NCI-H345 treated with DMSO at 0.1 percent for 48 hours (cell line): ENCODE data around the gene GPS1.

Experiments
- DNase-seq: peaks from one replicate; lab custom pipeline; 2025; ENCODE audit not compliant: unreplicated experiment; lab: John Stamatoyannopoulos, UW

GPS1 gene

DNA sequence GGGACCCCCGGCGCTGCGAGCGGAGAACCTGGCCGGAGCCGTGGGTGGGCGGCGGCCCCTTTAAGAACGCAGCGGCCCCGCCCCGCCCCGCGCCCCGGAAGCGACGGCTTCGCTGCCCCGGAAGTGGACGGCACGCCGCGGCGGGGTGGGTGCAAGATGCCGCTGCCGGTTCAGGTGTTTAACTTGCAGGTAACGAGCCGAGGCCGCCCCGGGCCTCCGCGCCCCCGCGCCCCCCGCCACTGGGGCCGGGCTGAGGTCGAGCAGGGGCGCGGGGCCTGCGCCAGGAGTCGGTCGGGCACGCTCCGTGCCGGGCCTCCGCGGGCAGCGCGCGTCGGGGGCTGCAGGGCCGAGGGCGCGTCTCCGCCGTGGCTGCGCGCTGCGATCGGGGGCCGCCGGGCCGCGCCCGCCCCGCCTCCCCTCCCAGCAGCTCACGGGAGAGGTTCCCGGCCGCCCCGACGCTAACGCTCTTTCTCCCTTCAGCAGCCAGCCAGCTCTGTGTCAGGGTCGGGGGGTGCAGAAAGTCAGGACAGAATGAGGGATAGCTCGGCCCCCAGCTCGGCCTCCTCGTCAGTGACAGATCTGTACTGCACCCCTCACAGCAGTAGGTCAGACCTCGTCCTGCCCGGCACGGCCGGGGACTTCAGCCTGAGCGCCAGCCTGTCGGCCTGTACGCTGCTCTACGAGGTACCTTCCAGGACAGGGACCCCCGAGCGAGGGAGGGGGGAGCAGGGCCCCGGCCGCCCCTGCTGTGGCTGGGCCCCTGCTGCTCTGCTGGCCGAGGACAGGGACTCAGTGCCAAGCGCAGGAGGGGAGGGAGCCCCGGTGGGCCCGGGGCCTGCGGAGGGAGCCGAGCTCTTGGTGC lies at the start of gene GPS1, which contains the start of gene RFNG:
TSS of gene GPS1 (plus strand) at position 123 of the 862 bp plus-strand sequence. CDS start at position 157, 34 bp downstream.
TSS of gene RFNG (minus strand) at position 36 of the 862 bp plus-strand sequence. CDS start 45 bp downstream, outside the sequence.
- peak; percentile 74 for DNase-seq

DNA sequence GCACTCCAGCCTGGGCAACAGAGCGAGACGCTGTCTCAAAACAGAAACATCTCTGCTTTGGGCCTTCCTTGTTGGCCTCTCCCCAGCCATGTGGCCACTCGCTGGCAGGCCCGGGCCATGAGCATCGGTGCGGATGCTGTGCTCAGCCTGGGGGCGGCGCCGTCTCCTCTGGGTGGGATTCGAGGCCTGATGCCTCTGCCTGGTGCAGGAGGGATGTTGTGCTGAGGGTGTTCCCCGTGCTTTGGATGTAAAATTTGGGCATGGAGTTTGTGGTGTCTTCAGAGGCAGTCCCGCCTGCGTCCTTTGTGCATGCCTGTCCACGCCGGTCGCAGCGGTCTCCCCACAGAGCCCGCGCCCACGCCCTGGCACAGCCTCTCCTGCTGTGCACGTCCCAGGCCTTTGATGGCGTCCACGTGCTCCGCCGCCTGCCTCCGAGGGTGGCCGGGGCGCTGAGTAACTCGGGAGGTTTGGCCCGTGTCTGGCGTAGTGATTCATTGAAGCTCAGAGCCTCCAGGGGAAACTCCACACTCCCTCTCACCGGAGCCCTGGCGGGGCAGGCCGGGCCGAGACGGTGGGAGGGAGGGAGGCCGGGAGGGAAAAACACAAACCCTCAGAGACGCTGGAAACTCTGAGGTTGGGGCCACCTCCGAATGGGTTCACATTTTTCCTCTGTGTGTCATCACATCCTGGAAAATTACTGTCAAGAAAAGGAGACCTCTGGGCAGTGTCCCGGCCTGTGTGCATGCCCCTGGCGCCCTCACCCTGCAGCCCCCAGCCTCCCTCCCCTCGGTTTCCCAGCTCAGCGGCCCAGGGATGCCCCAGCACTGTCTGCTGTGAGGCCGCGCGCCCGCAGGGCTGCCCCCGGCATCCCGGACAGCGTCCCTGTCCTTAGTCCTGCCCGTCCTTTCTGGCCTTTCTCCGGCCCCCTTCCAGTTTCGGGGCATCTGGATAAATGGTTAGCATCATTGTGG lies 48.0 kb upstream of the GPS1 start:
- no peak for DNase-seq

DNA sequence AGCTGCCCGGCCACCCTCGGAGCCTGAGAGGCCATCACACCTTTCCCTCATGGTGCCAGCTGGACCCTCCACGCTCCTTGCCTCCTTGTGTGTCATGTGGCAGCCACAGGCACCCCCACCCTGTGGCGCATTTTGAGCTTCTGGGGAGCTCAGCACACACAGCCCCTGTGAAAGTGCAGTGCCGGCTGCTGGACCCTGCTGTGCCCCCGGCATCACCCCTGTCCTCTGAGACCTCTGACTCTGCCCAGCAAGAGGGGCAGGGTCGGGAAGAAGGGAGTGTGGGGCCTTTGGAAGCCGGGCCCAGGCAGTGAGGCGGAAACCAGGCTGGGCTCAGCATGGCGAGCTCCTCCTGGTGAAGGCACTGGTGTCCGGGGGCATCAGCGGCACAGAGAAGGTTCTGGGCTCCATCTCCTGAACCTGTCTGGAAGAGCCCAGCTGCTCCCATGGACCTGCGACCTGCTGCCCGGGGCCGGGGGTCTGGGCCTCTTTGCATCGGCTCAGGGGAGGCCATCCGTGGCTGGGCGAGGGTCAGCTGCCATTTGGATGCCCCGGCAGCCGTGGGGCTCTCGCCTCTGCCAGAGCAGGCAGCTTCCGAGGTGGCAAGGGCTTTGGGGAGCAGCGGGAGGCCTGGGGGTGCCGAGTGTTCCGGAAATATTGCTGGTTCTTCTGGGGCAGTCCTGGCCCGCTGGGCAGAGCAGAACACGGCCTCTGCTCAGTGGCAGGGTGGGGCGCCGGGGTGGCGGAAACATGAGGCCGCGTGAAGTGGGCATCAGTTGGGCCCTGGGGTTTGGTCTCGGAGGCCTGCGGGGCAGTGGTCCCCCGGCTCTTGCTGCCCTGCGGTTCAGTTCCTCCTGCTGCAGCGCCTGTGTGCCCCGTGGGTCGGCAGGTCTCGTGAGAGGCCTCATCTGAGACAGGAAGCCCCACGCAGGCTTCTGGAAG lies 46.9 kb upstream of the GPS1 start:
- DNase-seq, result no peak

DNA sequence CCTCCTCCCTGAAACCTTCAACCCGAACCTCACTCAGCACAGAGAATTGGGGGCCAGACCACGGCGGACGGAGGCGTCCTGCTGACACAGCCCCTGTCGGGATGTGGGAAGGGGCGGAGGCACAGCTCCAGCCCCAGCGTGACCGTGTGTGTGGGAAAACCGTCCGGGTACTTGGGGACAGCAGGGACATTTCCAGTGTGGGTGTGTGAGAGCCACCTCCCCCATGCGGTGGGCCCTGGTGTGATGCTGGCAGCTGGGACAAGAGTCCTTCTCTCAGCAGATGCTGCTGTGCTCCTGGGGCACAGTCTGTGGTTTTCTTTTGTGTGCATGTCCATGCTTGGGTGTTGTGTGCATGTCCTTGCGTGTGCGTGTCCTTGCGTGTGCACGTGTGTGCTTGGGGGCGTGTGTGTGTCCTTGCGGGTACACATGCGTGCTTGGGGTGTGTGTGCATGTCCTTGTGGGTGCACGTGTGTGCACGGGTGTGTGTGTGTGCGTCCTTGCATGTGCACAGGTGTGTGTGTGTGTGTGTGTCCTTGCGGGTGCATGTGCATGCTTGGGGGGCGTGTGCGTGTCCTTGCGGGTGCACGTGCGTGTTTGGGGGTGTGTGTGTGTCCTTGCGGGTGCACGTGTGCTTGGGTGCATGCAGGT lies 45.9 kb upstream of the GPS1 start:
- no peak for DNase-seq

DNA sequence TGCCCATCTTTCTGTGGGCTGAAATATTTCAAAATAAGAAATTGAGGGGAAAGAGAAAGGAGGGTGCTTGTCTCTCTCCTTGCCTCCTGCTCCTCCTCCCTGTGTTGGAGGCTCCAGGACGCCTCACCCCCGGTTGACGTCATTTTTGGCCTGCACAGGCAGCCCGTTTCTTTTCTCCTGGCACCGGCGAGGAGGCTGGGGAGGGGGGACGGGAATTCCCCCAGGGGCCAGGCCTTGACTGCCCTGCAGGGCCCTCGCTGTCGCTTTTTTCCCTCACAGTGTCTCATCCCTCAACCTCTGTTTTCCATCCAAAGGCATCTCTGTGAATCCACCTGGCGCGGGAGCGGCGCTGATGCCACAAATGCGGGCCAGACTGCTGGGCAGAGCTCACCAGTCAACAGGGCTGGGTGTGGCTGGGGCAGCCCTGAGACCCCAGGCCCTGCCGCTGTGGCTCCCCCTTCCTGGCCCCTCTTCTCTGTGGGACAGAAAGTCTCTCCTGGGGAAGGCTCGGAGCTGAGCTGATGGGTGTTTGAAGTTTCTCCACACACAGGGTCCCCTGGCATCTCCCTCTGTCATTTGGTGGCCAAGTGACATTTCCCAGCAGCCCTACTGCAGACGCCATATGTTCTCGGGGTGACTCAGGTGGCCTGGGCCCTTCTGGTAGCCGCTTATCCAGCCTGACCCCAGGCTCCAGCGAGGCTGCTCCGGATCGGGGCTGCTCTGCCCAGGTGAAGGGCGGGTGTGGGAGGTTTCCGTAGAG lies 45.0 kb upstream of the GPS1 start:
- no peak for DNase-seq

DNA sequence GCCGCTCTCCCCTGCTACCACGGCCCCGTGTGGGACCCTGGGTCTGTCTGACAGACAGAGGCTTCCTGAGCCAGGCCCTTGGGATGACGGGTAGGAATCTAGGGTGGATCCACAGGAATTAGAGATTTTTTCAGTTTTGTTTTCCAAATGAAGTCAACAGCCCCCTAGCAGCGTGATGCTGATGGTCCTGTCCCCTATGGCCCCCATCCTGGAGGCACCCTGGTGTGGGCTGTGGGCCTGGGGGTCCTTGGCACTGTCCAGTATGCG lies 44.5 kb upstream of the GPS1 start:
- no peak for DNase-seq

DNA sequence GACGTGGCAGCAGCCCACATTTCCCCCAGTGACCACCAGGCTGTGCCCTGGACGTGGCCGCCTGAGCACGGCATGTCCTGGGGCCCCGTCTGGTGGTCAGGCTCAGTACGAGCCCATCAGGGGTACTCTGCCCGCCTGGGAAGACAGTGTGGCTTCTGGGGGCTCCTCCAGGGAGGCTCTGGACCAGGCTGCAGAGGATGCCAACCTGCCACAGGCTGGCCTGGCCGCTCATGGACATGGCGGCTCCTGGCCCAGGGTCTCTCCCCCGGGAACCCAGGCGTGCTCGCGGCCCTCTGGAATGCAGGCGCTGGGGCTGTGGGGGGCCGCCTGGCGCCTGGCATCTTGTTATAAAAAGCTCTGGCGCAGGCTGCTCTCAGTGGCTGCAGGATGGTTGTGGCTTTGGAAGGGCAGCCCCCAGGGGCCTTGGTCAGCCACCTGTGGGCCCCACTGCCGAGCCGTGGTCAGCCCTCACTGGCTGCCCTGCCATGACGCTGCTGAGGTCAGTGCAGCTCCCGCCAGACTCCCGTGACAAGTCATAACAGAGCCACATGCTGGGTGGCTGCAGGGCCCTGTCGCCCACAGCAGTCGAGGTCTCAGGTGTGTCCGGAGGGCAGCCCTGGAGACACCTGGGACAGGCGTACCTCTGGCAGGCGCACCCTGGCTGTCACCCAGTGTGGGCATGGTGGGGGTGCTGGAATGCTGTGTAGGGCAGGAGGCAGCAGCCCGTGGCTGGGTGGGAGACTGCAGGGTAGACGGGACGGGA lies 44.0 kb upstream of the GPS1 start:
- DNase-seq, result no peak

DNA sequence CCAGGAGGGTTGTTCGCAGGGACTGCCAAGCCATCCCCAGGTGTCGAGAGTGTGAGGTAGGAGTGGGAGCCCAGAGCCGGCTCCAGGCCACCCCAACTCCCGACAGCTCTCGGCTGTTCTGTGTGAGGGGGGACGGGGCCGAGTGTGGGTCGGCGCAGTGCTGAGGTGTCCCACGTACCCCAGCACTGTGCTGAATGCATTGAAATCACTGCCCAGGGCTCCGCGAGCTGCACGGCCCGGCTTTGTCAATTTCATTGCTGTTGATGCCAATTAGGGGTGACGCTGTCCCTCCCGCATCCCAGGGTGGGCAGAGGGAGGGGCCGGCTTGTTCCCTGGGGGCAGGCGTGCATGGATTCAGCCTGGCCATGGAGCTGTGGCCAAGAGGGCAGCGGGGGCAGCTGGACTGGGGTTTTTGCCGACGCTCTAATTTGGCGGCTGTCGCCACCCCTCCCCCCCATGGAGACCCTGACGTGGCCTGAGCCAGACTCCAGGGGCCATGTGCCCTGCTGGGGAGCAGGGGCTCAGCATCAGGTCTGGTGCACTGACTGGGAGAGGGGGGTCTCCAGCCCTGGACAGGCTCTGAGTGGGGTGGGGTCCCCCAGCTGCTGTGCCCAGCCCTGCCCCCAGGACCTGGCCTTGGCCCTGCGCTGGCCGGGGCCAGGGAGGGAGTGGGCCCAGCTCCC lies 43.3 kb upstream of the GPS1 start:
- DNase-seq, result no peak

DNA sequence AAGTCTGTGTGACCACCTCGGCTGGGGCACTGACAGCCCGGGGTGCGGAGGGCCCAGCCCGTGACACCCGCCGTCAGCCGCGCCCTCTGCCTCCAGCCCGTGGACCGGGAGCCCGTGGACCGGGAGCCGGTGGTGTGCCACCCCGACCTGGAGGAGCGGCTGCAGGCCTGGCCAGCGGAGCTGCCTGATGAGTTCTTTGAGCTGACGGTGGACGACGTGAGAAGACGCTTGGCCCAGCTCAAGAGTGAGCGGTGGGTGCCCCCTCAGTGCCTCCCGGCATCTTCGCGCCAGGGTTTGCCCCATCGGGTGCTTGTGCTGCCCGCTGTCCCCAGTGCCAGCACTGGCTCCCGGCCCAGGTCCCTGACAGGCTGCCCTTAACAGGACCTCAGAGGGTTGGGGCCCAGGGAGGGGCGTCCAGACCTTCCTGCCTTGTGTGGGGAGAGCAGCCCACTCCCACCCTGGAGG lies 42.7 kb upstream of the GPS1 start:
- no peak for DNase-seq

DNA sequence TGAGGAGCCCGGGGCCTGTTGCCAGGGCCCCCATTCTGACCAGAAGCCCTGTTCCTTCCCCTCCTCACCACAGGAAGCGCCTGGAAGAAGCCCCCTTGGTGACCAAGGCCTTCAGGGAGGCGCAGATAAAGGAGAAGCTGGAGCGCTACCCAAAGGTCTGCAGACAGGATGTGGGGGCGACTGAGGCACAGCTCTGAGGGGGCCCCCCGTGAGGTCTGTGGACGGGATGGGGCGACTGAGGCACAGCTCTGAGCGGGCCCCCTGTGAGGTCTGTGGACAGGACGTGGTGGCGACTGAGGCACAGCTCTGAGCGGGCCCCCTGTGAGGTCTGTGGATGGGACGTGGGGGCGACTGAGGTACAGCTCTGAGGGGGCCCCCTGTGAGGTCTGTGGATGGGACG lies 42.3 kb upstream of the GPS1 start:
- no peak for DNase-seq

DNA sequence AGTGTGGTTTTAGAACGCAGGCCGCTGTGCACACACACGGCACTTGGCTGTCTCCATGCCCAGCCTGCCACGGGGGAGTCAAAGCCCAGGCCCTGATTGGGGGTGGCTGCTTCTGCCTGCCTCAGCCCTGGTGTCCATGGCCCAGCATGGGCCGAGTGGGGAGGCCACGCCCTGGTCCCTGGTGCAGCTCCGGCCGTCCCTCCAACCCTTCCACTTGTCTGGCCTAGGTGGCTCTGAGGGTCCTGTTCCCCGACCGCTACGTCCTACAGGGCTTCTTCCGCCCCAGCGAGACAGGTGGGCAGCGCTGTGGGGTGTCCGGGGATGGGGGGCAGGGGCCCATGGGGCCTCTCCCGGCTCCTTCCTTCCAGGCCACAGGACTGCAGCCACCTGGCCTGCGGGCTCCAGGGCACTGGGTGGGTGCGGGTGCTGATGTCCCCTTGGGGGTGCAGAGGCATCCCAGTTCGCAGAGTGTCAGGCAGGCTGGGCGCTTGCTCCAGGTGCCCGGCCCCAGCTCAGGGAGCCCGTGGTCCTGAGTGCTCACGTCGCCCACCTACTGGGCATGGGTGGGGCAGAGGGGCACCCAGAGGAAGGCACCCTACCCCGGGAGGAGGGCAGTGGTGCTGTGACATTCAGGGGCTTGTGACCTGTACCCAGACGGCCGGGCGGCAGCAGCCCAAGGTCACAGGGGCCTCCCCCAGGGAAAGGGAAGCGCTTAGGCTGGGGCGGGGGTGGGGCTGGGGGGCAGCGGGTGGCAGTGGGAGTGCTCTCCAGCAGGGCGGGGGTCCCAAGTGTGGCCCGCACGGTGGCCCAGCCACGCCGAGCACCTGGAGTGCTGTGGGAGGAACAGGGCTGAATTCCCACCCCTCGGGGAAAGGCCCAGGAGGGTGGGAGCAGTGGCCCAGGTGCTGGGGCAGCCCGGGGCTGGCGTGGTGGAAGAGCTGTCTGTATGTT lies 40.8 kb upstream of the GPS1 start:
- no peak for DNase-seq

DNA sequence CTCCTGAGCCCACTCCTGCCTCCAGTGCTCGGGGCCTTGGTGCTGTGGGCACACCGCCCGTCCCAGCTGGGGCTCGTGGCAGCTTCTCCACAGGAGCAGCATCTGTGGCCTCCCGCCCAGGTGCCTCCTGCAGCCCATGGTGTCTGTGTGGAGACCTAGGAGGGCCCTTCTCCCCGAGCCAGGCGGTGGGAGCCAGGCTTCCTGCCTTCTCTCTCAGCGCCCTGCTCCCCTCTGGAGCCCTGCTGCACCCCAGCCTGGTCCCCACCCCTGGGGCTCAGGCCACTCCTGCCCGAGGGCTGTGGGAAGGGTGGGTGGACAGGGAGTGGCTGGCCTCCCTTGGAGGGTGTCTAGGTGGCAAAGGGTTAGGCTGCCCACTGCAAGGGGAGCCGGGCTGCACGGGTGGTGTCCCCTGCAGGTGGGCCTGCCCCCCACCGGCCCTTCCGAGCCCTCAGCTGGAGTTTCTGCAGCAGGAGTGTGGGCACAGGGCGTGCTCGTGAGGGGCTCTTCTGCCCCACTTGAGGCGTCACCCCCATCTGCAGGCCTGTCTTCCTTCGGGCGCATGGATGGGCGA lies 40.0 kb upstream of the GPS1 start:
- DNase-seq, result no peak

DNA sequence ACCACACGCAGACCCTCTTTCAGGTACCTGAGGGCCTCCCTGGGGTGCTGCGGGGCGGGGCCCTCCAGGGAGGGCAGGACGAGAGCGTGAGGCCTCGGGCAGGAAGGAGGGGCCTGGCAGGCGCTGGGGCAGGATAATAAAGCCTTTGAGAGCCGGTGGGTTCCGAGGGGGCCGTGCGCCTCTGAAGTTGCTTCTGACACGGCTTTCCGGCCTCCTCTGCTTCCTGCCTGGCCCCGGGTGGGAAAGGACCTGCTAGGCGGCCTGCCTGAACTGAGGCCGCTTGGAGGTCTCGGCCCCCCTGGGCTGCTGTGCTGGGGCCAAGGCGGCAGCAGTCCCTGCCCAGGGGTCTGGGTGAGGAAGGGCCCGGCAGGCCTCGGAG lies 39.4 kb upstream of the GPS1 start:
- no peak for DNase-seq

DNA sequence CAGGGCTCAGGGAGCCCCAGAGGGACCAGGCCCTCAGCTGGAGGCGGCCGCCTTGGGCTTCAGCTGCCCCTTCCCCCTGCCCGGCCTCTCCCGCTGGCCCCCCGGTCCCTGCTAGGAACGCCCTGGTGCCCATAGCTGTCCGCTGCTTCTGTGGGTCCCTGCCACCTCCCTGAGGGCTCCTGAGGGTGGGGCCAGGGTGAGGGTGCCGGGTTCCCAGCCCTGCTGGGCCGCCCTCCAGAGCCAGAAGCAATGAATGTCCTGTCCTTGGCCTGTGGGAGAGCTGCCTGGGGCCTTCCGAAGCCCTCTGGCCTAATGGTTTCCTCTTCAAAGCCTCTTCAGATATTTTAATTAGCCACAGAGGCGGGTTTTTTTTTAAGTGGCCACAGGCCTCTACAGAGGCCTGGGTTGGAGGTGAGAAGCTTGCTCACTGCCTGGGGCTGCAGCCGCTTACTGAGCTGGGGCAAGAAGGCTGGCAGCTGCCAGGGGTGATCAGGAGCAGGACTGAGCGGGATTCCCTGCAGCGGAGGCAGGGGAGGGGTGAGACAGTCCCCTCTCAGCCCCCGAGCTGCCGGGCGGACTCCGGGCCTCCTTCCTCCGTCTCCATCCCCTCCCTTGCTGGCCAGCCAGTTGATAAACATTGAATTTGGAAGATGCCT lies 38.9 kb upstream of the GPS1 start:
- no peak for DNase-seq

DNA sequence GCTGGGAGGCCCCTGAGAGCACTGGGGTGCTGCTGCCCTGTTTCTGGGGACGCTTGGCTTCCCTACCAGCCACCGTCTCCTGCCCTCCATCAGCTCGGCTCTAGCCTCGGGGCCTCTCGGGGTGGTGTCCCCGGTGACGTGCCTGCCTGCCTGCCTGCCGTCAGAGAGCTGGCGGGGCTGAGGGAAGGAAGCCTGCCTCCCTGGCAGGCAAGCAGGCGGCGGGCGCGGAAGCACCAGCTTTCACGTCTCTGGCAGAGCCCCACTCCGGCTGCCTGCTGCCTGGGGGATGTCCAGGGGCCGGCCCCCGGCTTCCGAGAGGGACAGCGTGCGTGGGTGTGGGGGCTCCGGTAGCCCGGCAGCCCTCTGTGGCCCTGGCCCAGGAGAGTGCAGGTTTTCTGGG lies 38.4 kb upstream of the GPS1 start:
- DNase-seq, result no peak

DNA sequence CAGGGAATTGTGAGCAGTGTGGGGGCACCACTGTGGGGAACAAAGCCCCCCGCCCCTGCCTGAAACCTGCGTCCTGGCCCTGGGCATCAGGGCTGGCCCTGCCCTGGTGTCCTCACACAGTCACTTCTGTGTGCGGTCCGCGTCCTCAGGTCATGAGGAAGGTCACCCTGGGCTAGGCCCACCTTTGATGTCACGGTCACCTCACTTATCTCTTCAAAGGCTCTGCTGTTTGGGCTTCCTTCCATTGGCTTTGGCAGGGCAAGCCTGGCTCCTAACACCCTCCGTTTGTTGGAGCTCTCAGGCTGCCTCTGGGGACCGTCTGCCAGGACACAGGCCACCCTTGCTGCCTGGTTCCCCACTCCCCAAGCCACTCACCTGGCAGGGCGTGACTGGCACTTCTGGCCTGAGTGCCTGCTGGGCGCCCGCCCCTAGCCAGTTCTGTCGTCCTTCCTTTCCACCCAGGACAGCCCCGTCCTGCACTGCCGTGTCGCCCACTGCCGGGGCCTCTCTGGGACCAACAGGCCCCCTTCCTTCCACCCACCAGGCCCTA lies 37.9 kb upstream of the GPS1 start:
- no peak for DNase-seq
